ENCODE measurements around the gene ANKMY1.

DNA sequence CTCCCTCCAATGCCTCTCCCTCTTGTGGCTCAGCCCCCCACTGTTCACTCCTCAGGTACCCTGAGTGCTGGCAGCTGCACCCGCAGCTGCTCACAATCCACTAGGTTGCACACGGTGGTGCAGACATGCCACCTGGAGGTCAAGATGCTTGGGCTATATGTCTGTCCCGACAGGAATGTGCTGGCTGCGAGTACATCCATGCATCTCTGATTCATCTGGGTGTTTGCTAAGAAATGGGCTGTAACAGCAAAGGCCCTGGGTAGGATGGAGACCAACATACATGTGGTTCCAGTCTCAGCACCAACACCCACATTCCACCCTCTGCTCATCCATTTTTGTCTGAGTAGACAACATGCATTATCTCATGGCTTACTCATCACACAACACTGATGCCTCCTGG lies 31.3 kb downstream of the ANKMY1 start:
- TF ChIP-seq, protein P1, sequence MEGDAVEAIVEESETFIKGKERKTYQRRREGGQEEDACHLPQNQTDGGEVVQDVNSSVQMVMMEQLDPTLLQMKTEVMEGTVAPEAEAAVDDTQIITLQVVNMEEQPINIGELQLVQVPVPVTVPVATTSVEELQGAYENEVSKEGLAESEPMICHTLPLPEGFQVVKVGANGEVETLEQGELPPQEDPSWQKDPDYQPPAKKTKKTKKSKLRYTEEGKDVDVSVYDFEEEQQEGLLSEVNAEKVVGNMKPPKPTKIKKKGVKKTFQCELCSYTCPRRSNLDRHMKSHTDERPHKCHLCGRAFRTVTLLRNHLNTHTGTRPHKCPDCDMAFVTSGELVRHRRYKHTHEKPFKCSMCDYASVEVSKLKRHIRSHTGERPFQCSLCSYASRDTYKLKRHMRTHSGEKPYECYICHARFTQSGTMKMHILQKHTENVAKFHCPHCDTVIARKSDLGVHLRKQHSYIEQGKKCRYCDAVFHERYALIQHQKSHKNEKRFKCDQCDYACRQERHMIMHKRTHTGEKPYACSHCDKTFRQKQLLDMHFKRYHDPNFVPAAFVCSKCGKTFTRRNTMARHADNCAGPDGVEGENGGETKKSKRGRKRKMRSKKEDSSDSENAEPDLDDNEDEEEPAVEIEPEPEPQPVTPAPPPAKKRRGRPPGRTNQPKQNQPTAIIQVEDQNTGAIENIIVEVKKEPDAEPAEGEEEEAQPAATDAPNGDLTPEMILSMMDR (IDR thresholded peaks at IDR 0.05): no peak
- no peak for TF ChIP-seq EZH2 (IDR thresholded peaks at IDR 0.05; ENCODE audit: borderline replicate concordance, insufficient read depth, low read depth, low read length, poor library complexity, severe bottlenecking)
